Caco-2 (cell line): ENCODE results near the gene NFIA. TPM values are rescaled to one million over a fixed set of nuclear protein-coding genes. Genes with fewer than 3 reads are reported as not detected.

ENCODE experiments used
- BruUV-seq: library from RNA; stranded (reverse); fragments of 400-500 nt; replicated peaks from 2 replicates; lab custom pipeline; 2021; lab: Mats Ljungman, UMichigan
- CTCF ChIA-PET: fragments of 300-600 bp; sonication (Branson Sonifier 250); formaldehyde crosslinking; loops from one replicate; lab custom pipeline; 2022; ENCODE audit warnings: antibody characterized with exemption; lab: Charles Lee
- POLR2A ChIA-PET: fragments of 300-600 bp; sonication (Branson Sonifier 250); formaldehyde crosslinking; loops from one replicate; lab custom pipeline; 2022; ENCODE audit warnings: antibody characterized with exemption; lab: Charles Lee
- DNase-seq, 2 experiments: peaks; one replicate each; pipeline versions ENCODE4 v3.0.0 to v3.0.0-alpha.2; 2020 to 2022
- H3K27me3 ChIP-seq: replicated peaks from 2 replicates; pipeline ENCODE4 v1.6.0; 2011; ENCODE audit warnings: low read length; ENCODE audit not compliant: control insufficient read depth, insufficient read depth
- H3K36me3 ChIP-seq: 2 replicates; pipeline ENCODE4 v1.5.1; 2011; ENCODE audit warnings: low read length; ENCODE audit not compliant: control insufficient read depth, insufficient read depth
- H3K4me1 ChIP-seq: fragments of 250-450 bp; sonication (Bioruptor Pico); 2 replicates; pipeline ENCODE4 v1.5.1; 2020; ENCODE audit warnings: mild to moderate bottlenecking
- H3K4me3 ChIP-seq: 2 replicates; pipeline ENCODE4 v1.5.1; 2011; ENCODE audit warnings: low read depth, mild to moderate bottlenecking, control low read depth, low read length
- H3K9me3 ChIP-seq: fragments of 250-450 bp; sonication (Bioruptor Pico); 2 replicates; pipeline ENCODE4 v1.5.1; 2020; ENCODE audit warnings: mild to moderate bottlenecking, moderate library complexity
- H3K27ac Mint-ChIP-seq: one replicate; pipeline ENCODE4 v1.8.0; 2022; ENCODE audit warnings: mixed read lengths; ENCODE audit not compliant: unreplicated experiment
- H3K27me3 Mint-ChIP-seq: one replicate; pipeline ENCODE4 v1.8.0; 2022; ENCODE audit warnings: mixed read lengths; ENCODE audit not compliant: insufficient read depth, unreplicated experiment
- H3K36me3 Mint-ChIP-seq: one replicate; pipeline ENCODE4 v1.8.0; 2022; ENCODE audit warnings: mild to moderate bottlenecking, mixed read lengths; ENCODE audit not compliant: insufficient read depth, unreplicated experiment
- H3K4me1 Mint-ChIP-seq: one replicate; pipeline ENCODE4 v1.8.0; 2022; ENCODE audit warnings: low read depth, mixed read lengths; ENCODE audit not compliant: unreplicated experiment
- H3K4me3 Mint-ChIP-seq: one replicate; pipeline ENCODE4 v1.8.0; 2022; ENCODE audit warnings: mild to moderate bottlenecking, moderate library complexity, mixed read lengths; ENCODE audit not compliant: unreplicated experiment
- H3K9me3 Mint-ChIP-seq: one replicate; pipeline ENCODE4 v1.8.0; 2022; ENCODE audit warnings: mixed read lengths; ENCODE audit not compliant: unreplicated experiment
- CTCF ChIP-seq, 2 experiments: fragments of 200-600 bp in 1 of 2; IDR thresholded peaks; 1 replicate in 1 of 2; 2 replicates in 1 of 2; pipeline versions ENCODE4 v1.5.1 to v1.8.0; 2011 to 2022; ENCODE audit warnings: antibody characterized with exemption in 1 of 2, control low read depth in 1 of 2, inconsistent platforms in 1 of 2, low read depth in 1 of 2, low read length in 1 of 2, mild to moderate bottlenecking in 1 of 2, moderate library complexity in 1 of 2; ENCODE audit not compliant: insufficient read depth in 1 of 2, severe bottlenecking in 1 of 2, unreplicated experiment in 1 of 2
- intact Hi-C: fragments of 100-400 bp; cut with micrococcal nuclease; formaldehyde crosslinking; loops from one replicate; pipeline ENCODE4 v1.10.0; 2022; ENCODE audit not compliant: unreplicated experiment
- total RNA-seq: library from RNA; stranded (reverse); gene quantifications from 2 replicates; pipeline ENCODE4 v1.2.3, GENCODE V29; 2022

The NFIA gene
- total RNA-seq, 1 experiment from 2014 or later, result 1.4 TPM

- H3K4me1 Mint-ChIP-seq, result peaks cover 7% of the 10 kb centered on the region
- POLR2A ChIA-PET, result no interaction called here
- H3K36me3 Mint-ChIP-seq, result no peaks in the 10 kb centered on the region
- Histone ChIP-seq H3K36me3 (no peaks in the 10 kb centered on the region), H3K27me3 (no peaks in the 10 kb centered on the region), H3K4me3 (no peak overlapping the region), H3K9me3 (no peaks in the 10 kb centered on the region), H3K4me1 (0 out of 2 replicates have a peak, but pooled peaks cover 1% of the 10 kb centered on the region)
- TF ChIP-seq CTCF (IDR thresholded peaks at IDR 0.05; ENCODE audit: insufficient read depth in 1 of 2, low read depth in 1 of 2, low read length in 1 of 2, severe bottlenecking in 1 of 2, unreplicated experiment in 1 of 2), result no peak
- no TSS peak for BruUV-seq
- no peak overlapping the region for H3K27ac Mint-ChIP-seq
- no peak for DNase-seq
- CTCF ChIA-PET, result no interaction called here
- intact Hi-C loops, result no loop called here
- no peak overlapping the region for H3K4me3 Mint-ChIP-seq
- H3K9me3 Mint-ChIP-seq, result no peaks in the 10 kb centered on the region
- H3K27me3 Mint-ChIP-seq, result no peaks in the 10 kb centered on the region
These were observed 211.7 kb downstream of the NFIA start for GRCh38 chr1:61293986-61294504.

- Histone ChIP-seq H3K4me1 (0 out of 2 replicates have a peak, but pooled peaks cover 10% of the 10 kb centered on the region), H3K9me3 (no peaks in the 10 kb centered on the region), H3K36me3 (no peaks in the 10 kb centered on the region), H3K27me3 (no peaks in the 10 kb centered on the region), H3K4me3 (no peak overlapping the region)
- H3K27ac Mint-ChIP-seq, result no peak overlapping the region
- intact Hi-C loops, result loop anchor here (5.0 kb wide), 1 partner anchor 157 kb away; no protein-coding TSS in a partner anchor
- no peaks in the 10 kb centered on the region for H3K27me3 Mint-ChIP-seq
- no peak for DNase-seq
- BruUV-seq, result no TSS peak
- ChIA-PET CTCF (no interaction called here), POLR2A (no interaction called here)
- no peaks in the 10 kb centered on the region for H3K36me3 Mint-ChIP-seq
- no peak for TF ChIP-seq CTCF (IDR thresholded peaks at IDR 0.05; ENCODE audit: insufficient read depth in 1 of 2, low read depth in 1 of 2, low read length in 1 of 2, severe bottlenecking in 1 of 2, unreplicated experiment in 1 of 2)
- no peak overlapping the region for H3K4me3 Mint-ChIP-seq
- no peaks in the 10 kb centered on the region for H3K9me3 Mint-ChIP-seq
- peaks cover 7% of the 10 kb centered on the region for H3K4me1 Mint-ChIP-seq
These were observed 212.6 kb downstream of the NFIA start for GRCh38 chr1:61294930-61295329.

- Histone ChIP-seq H3K4me1 (0 out of 2 replicates have a peak, but pooled peaks cover 10% of the 10 kb centered on the region), H3K4me3 (no peak overlapping the region), H3K36me3 (no peaks in the 10 kb centered on the region), H3K9me3 (no peaks in the 10 kb centered on the region), H3K27me3 (no peaks in the 10 kb centered on the region)
- Mint-ChIP-seq H3K27ac (no peak overlapping the region), H3K36me3 (no peaks in the 10 kb centered on the region), H3K27me3 (no peaks in the 10 kb centered on the region), H3K4me1 (peaks cover 7% of the 10 kb centered on the region), H3K9me3 (no peaks in the 10 kb centered on the region), H3K4me3 (no peak overlapping the region)
- no peak for DNase-seq
- BruUV-seq, result no TSS peak
- intact Hi-C loops, result loop anchor here (5.0 kb wide), 1 partner anchor 156 kb away; no protein-coding TSS in a partner anchor
- ChIA-PET CTCF (no interaction called here), POLR2A (no interaction called here)
- TF ChIP-seq CTCF (IDR thresholded peaks at IDR 0.05; ENCODE audit: insufficient read depth in 1 of 2, low read depth in 1 of 2, low read length in 1 of 2, severe bottlenecking in 1 of 2, unreplicated experiment in 1 of 2), result no peak
These were observed 213.6 kb downstream of the NFIA start for GRCh38 chr1:61295818-61296537.
